ENCODE data around the gene STK36. TPM values are rescaled to one million over a fixed set of nuclear protein-coding genes. Genes with fewer than 3 reads are reported as not detected.

Gene STK36
- total and polyA plus RNA-seq, 12 donors = 12.4 to 112 (median 36.3) TPM

GRCh38 chr2:218708086-218708485 lies 36.2 kb downstream of the STK36 start:
- intact Hi-C loops (cut with DNase I) = loop anchor here in 1 of 2 donors (5.0 kb wide), 1 partner anchor 144 kb away; no protein-coding TSS in a partner anchor
- H3K27me3 ChIP-seq = no peaks in the 10 kb centered on the region
- peak in 1 of 7 donors; percentile 4 for DNase-seq
- H3K9me3 ChIP-seq (replicated peaks in 1 of 3) = no peaks in the 10 kb centered on the region
- H3K4me1 ChIP-seq (replicated peaks in 1 of 2) = peaks cover 4 to 13% of the 10 kb centered on the region in 2 donors
- no peak overlapping the region for H3K27ac ChIP-seq
- no peaks in the 10 kb centered on the region for H3K36me3 ChIP-seq (replicated peaks in 1 of 2)
- H3K4me3 ChIP-seq = no peak overlapping the region
- WGBS, 4 donors = 76 to 92% (median 84%) methylated on average over 4 of the region's 4 CpGs
- TF ChIP-seq POLR2A (IDR thresholded peaks at IDR 0.05) = no peak
- no peak for TF ChIP-seq CTCF (IDR thresholded peaks at IDR 0.05)

- 81 to 89% (median 83%) methylated on average over 8 of the region's 8 CpGs for WGBS, 4 donors
- Histone ChIP-seq H3K36me3 (replicated peaks in 1 of 2) (no peaks in the 10 kb centered on the region), H3K4me1 (replicated peaks in 1 of 2) (peaks cover 4 to 27% of the 10 kb centered on the region in 2 donors), H3K27me3 (no peaks in the 10 kb centered on the region), H3K4me3 (peak overlapping the region in 1 of 4 donors; percentile 76), H3K27ac (no peak overlapping the region), H3K9me3 (replicated peaks in 1 of 3) (no peaks in the 10 kb centered on the region)
- DNase-seq = no peak
- TF ChIP-seq POLR2A (IDR thresholded peaks at IDR 0.05) (no peak), CTCF (IDR thresholded peaks at IDR 0.05) (no peak)
- intact Hi-C loops (cut with DNase I) = loop anchor here (5.0 to 10.0 kb wide), 3 partner anchors 75 to 142 kb away; partner anchors contain the start of gene CYP27A1 (in 1 of the 2)
Measured at GRCh38 chr2:218709908-218710307, 38.0 kb downstream of the STK36 start.

- Histone ChIP-seq H3K4me1 (replicated peaks in 1 of 2) (peaks cover 4 to 31% of the 10 kb centered on the region in 2 donors), H3K9me3 (replicated peaks in 1 of 3) (no peaks in the 10 kb centered on the region), H3K4me3 (peak overlapping the region in 2 of 4 donors; percentile 76 to 91), H3K27me3 (no peaks in the 10 kb centered on the region), H3K36me3 (replicated peaks in 1 of 2) (no peaks in the 10 kb centered on the region), H3K27ac (peak overlapping the region in 1 of 5 donors; percentile 97)
- 38 to 55% (median 48%) methylated on average over 13 to 14 of the region's 14 CpGs for WGBS, 4 donors
- DNase-seq = no peak
- no peak for TF ChIP-seq CTCF (IDR thresholded peaks at IDR 0.05)
- TF ChIP-seq POLR2A (IDR thresholded peaks at IDR 0.05) = no peak
- intact Hi-C loops (cut with DNase I) = loop anchor here (5.0 to 10.0 kb wide), 2 partner anchors 74 to 137 kb away; partner anchors contain the start of gene CYP27A1 (in 1 of the 2)
Measured at GRCh38 chr2:218710334-218710686, 38.4 kb downstream of the STK36 start.

- peak within 1 kb of the TSS in 3 of 4 donors; percentile 2 to 91 (median 76) for H3K4me3 ChIP-seq
- TF ChIP-seq POLR2A (IDR thresholded peaks at IDR 0.05) (peak; percentile 24 to 79), CTCF (IDR thresholded peaks at IDR 0.05) (peak; percentile 78 to 97 (median 88))
- DNase-seq = peak; percentile 99
- H3K4me1 ChIP-seq (replicated peaks in 1 of 2) = peaks cover 4 to 37% of the 10 kb centered on the region in 2 donors
- 0 to 1% (median 0%) methylated on average over 27 to 74 of the region's 74 CpGs for WGBS, 4 donors
- no peaks in the 10 kb centered on the region for H3K36me3 ChIP-seq (replicated peaks in 1 of 2)
- no peaks in the 10 kb centered on the region for H3K27me3 ChIP-seq
- peak within 1 kb of the TSS; percentile 73 to 97 (median 90) for H3K27ac ChIP-seq
- intact Hi-C loops (cut with DNase I) = loop anchor here (5.0 to 10.0 kb wide), 2 partner anchors 74 to 136 kb away; partner anchors contain the start of gene CYP27A1 (in 1 of the 2)
- H3K9me3 ChIP-seq (replicated peaks in 1 of 3) = no peaks in the 10 kb centered on the region
Measured at GRCh38 chr2:218710687-218711549, 39.0 kb downstream of the STK36 start, which contains the start of gene TTLL4. Gene TTLL4, plus strand, starts transcription at chr2:218710835. Its CDS starts 26,842 bp downstream, at chr2:218737677.
